B cell (primary cell): Measurements from ENCODE around the gene ANKRD2. TPM values are rescaled to one million over a fixed set of nuclear protein-coding genes. Genes with fewer than 3 reads are reported as not detected.

ENCODE experiments used
- ATAC-seq: fragments of 200-7000 bp; cut with Tn5 transposase; one replicate; pipeline ENCODE4 v1.10.0; 2021; ENCODE audit warnings: low read depth, mild to moderate bottlenecking, moderate number of reproducible peaks, moderate library complexity
- CTCF ChIA-PET: fragments of 350-600 bp; sonication (Branson Sonifier 250); formaldehyde crosslinking; loops from one replicate; lab custom pipeline; 2021; ENCODE audit warnings: antibody characterized with exemption, inconsistent platforms; lab: Charles Lee
- POLR2A ChIA-PET: fragments of 350-600 bp; sonication (Branson Sonifier 250); formaldehyde crosslinking; loops from one replicate; lab custom pipeline; 2021; ENCODE audit warnings: antibody characterized with exemption; lab: Charles Lee
- DNase-seq: peaks from one replicate; pipeline ENCODE4 v3.0.0; 2013
- H2AFZ ChIP-seq: 2 replicates; pipeline ENCODE4 v1.6.1; 2012; ENCODE audit warnings: mild to moderate bottlenecking, low read depth, low read length; ENCODE audit not compliant: insufficient read depth, poor library complexity, severe bottlenecking
- H3K27ac ChIP-seq, 2 donors: 1 replicate in 1 of 2; 2 replicates in 1 of 2; pipeline ENCODE4 v1.5.1; 2012 to 2013; ENCODE audit warnings: low read length in 2 of 2, mild to moderate bottlenecking in 2 of 2, moderate library complexity in 1 of 2
- H3K27me3 ChIP-seq, 4 experiments: fragments of 200-600 bp in 1 of 4; sonication (generic) in 1 of 4; replicated peaks in 1 of 4; 1 replicate in 2 of 4; 2 replicates in 2 of 4; pipeline versions ENCODE4 v1.6.1 to v1.7.0; 2013 to 2016; ENCODE audit warnings: low read length in 3 of 4, mild to moderate bottlenecking in 2 of 4, mixed read lengths in 1 of 4, moderate library complexity in 1 of 4; ENCODE audit not compliant: insufficient read depth in 4 of 4, control insufficient read depth in 3 of 4; ENCODE audit errors: control extremely low read depth in 1 of 4
- H3K36me3 ChIP-seq, 2 experiments: replicated peaks in 1 of 2; 1 replicate in 1 of 2; 2 replicates in 1 of 2; pipeline versions ENCODE4 v1.6.1 to v1.7.1; 2013; ENCODE audit warnings: low read length in 1 of 2; ENCODE audit not compliant: insufficient read depth in 2 of 2, control insufficient read depth in 1 of 2; ENCODE audit errors: control extremely low read depth in 1 of 2, extremely low read depth in 1 of 2
- H3K4me1 ChIP-seq, 2 donors: fragments of 200-600 bp in 1 of 2; sonication (generic) in 1 of 2; 1 replicate in 1 of 2; 2 replicates in 1 of 2; pipeline versions ENCODE4 v1.5.1 to v1.6.1; 2013 to 2017; ENCODE audit warnings: low read length in 2 of 2; ENCODE audit not compliant: control insufficient read depth in 2 of 2, insufficient read depth in 2 of 2
- H3K4me2 ChIP-seq: replicated peaks from 2 replicates; pipeline ENCODE3; 2012; ENCODE audit warnings: mild to moderate bottlenecking, low read depth, low read length; ENCODE audit not compliant: poor library complexity, severe bottlenecking
- H3K4me3 ChIP-seq, 5 experiments: fragments of 200-600 bp in 1 of 5; sonication (generic) in 1 of 5; 1 replicate in 3 of 5; 2 replicates in 2 of 5; pipeline versions ENCODE4 v1.5.1 to v1.7.0; 2011 to 2016; ENCODE audit warnings: low read length in 4 of 5, mild to moderate bottlenecking in 4 of 5, low read depth in 2 of 5, control low read depth in 1 of 5, moderate library complexity in 1 of 5; ENCODE audit not compliant: insufficient read depth in 1 of 5; ENCODE audit errors: control extremely low read depth in 1 of 5, extremely low read depth in 1 of 5
- H3K79me2 ChIP-seq: fragments of 200-600 bp; sonication (generic); one replicate; pipeline ENCODE4 v1.6.0; 2016; ENCODE audit warnings: low read length; ENCODE audit not compliant: control insufficient read depth, insufficient read depth
- H3K9ac ChIP-seq: fragments of 200-600 bp; sonication (generic); 2 replicates; pipeline ENCODE4 v1.6.1; 2017; ENCODE audit warnings: mild to moderate bottlenecking, low read length, moderate library complexity
- H3K9me3 ChIP-seq, 3 donors: one replicate each; pipeline versions ENCODE4 v1.6.1 to v1.7.1; 2013; ENCODE audit warnings: low read length in 2 of 3; ENCODE audit not compliant: control insufficient read depth in 2 of 3, insufficient read depth in 1 of 3; ENCODE audit errors: control extremely low read depth in 1 of 3
- H4K20me1 ChIP-seq: 2 replicates; pipeline ENCODE4 v1.6.0; 2012; ENCODE audit warnings: mild to moderate bottlenecking, low read length; ENCODE audit not compliant: insufficient read depth, control insufficient read depth, poor library complexity, severe bottlenecking
- H3K27ac Mint-ChIP-seq: one replicate; pipeline ENCODE4 v1.8.0; 2021; ENCODE audit warnings: mixed read lengths
- H3K27me3 Mint-ChIP-seq: one replicate; pipeline ENCODE4 v1.8.0; 2021; ENCODE audit warnings: mixed read lengths
- H3K4me1 Mint-ChIP-seq: one replicate; pipeline ENCODE4 v1.8.0; 2021; ENCODE audit warnings: mixed read lengths
- H3K4me3 Mint-ChIP-seq: one replicate; pipeline ENCODE4 v1.8.0; 2021; ENCODE audit warnings: mixed read lengths
- H3K9me3 Mint-ChIP-seq: one replicate; pipeline ENCODE4 v1.8.0; 2022; ENCODE audit warnings: mixed read lengths; ENCODE audit not compliant: insufficient read depth
- EZH2 ChIP-seq: IDR thresholded peaks from 2 replicates; pipeline ENCODE4 v1.6.1; 2012; ENCODE audit warnings: borderline replicate concordance, low read depth, mild to moderate bottlenecking, moderate library complexity, low read length; ENCODE audit not compliant: insufficient read depth, poor library complexity, severe bottlenecking
- WGBS: methylation state at CpG from one replicate; pipeline ENCODE4 v1.1.5; 2013; ENCODE audit warnings: missing lambda C conversion rate; ENCODE audit not compliant: insufficient coverage; 5-methylcytosine and 5-hydroxymethylcytosine counted together
- intact Hi-C: fragments of 100-400 bp; cut with micrococcal nuclease; formaldehyde crosslinking; loops from one replicate; pipeline ENCODE4 v1.10.0; 2022
- polyA plus RNA-seq: library from polyadenylated mRNA; depleted of rRNA; stranded (reverse); fragments of >200 nt; gene quantifications from 2 replicates; pipeline ENCODE4 v1.2.3, GENCODE V29; 2012
- total RNA-seq, 2 donors: library from RNA; stranded (reverse); fragments of 120-200 nt in 1 of 2; gene quantifications; 1 replicate in 1 of 2; 2 replicates in 1 of 2; pipeline versions ENCODE4 v1.2.3 to v1.2.4, GENCODE V29; 2013 to 2022
- TF ChIP-seq, protein P1 (sequence below): fragments of 200-600 bp; IDR thresholded peaks from one replicate; pipeline ENCODE4 v1.8.0; 2022; ENCODE audit warnings: antibody characterized with exemption, mild to moderate bottlenecking

ANKRD2 gene
- total and polyA plus RNA-seq, 2 donors (not counting 1 experiment from before 2014, with no cell fraction given), result not detected

DNA sequence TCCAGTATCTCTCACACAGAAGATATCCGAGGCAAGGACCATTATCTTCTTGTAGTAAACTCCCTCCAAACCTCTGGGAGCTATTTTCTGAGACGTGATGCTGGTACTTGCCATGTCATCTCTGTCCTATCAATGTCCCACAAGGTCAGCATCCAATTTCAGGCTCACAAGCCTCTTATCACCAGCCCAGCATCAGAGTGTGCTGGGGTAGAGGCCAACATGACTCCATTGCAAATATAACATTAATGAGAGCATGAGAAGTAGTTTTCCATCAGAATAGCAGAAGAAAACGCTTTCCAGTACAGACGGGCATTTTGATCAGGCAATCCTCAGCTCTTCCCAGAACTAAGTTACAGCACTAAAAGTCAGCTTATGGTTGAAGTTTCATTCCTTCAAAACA is 55.2 kb downstream of the ANKRD2 start:
- no peaks in the 10 kb centered on the region for H3K9me3 Mint-ChIP-seq
- peaks cover 1% of the 10 kb centered on the region for H3K4me1 Mint-ChIP-seq
- no peak overlapping the region for H3K27ac Mint-ChIP-seq
- H2AFZ ChIP-seq, result no peak overlapping the region
- WGBS, result 89% methylated on average over 2 of the region's 4 CpGs
- TF ChIP-seq, protein P1, sequence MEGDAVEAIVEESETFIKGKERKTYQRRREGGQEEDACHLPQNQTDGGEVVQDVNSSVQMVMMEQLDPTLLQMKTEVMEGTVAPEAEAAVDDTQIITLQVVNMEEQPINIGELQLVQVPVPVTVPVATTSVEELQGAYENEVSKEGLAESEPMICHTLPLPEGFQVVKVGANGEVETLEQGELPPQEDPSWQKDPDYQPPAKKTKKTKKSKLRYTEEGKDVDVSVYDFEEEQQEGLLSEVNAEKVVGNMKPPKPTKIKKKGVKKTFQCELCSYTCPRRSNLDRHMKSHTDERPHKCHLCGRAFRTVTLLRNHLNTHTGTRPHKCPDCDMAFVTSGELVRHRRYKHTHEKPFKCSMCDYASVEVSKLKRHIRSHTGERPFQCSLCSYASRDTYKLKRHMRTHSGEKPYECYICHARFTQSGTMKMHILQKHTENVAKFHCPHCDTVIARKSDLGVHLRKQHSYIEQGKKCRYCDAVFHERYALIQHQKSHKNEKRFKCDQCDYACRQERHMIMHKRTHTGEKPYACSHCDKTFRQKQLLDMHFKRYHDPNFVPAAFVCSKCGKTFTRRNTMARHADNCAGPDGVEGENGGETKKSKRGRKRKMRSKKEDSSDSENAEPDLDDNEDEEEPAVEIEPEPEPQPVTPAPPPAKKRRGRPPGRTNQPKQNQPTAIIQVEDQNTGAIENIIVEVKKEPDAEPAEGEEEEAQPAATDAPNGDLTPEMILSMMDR, result no peak
- no peak for TF ChIP-seq EZH2
- H3K27me3 Mint-ChIP-seq, result no peaks in the 10 kb centered on the region
- no peaks in the 10 kb centered on the region for H4K20me1 ChIP-seq
- DNase-seq (no peak), ATAC-seq (no peak)
- peaks cover 0 to 3% of the 10 kb centered on the region in 2 donors for H3K4me1 ChIP-seq
- no peaks in the 10 kb centered on the region for H3K9me3 ChIP-seq
- POLR2A ChIA-PET, result no interaction called here
- H3K4me2 ChIP-seq, result no peak overlapping the region
- H3K4me3 ChIP-seq, result no peak overlapping the region
- H3K36me3 ChIP-seq, result no peaks in the 10 kb centered on the region
- no peaks in the 10 kb centered on the region for H3K79me2 ChIP-seq
- no peak overlapping the region for H3K9ac ChIP-seq
- H3K27me3 ChIP-seq, result peaks cover 0 to 2% (median 0%) of the 10 kb centered on the region in 4 experiments
- intact Hi-C loops, result no loop called here
- H3K4me3 Mint-ChIP-seq, result no peak overlapping the region
- CTCF ChIA-PET, result interaction anchor here (0.9 to 1.8 kb wide), 2 partner anchors 11 to 21 kb away, joined by 5 to 6 read pairs; no protein-coding TSS in a partner anchor
- no peak overlapping the region for H3K27ac ChIP-seq

DNA sequence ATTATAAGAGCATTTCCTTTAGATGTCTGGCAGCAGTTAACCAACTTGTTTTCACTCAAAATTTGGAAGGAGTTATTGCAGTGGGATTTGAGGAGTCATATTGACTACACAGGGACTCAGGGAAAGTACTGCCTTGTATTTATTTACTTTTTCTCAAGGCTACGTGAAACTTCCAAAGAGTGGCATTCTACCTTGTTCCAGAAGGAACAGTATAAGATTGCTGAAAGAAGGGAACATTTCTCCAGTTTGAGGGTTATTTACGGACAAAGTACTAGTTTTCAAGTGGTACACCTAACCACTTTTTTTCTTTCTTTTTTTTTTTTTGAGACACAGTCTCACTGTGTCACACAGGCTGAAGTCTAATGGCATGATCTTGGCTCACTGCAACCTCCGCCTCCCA is 55.6 kb downstream of the ANKRD2 start:
- no peak overlapping the region for H2AFZ ChIP-seq
- no peaks in the 10 kb centered on the region for H4K20me1 ChIP-seq
- no peak overlapping the region for H3K4me3 Mint-ChIP-seq
- CTCF ChIA-PET, result interaction anchor here (0.9 kb wide), 1 partner anchor 21 kb away, joined by 5 read pairs; no protein-coding TSS in a partner anchor
- no peaks in the 10 kb centered on the region for H3K36me3 ChIP-seq
- no peak overlapping the region for H3K27ac Mint-ChIP-seq
- no peak overlapping the region for H3K4me2 ChIP-seq
- H3K4me3 ChIP-seq, result no peak overlapping the region
- no peak for DNase-seq
- H3K4me1 ChIP-seq, result peaks cover 0 to 6% of the 10 kb centered on the region in 2 donors
- no peak overlapping the region for H3K9ac ChIP-seq
- intact Hi-C loops, result no loop called here
- peaks cover 0 to 6% (median 0%) of the 10 kb centered on the region in 4 experiments for H3K27me3 ChIP-seq
- WGBS, result 100% methylated on average over 1 of the region's 3 CpGs
- H3K27ac ChIP-seq, result no peak overlapping the region
- no peaks in the 10 kb centered on the region for H3K27me3 Mint-ChIP-seq
- no peaks in the 10 kb centered on the region for H3K9me3 Mint-ChIP-seq
- TF ChIP-seq, protein P1, result no peak
- no peak for TF ChIP-seq EZH2
- peaks cover 6% of the 10 kb centered on the region for H3K4me1 Mint-ChIP-seq
- H3K9me3 ChIP-seq, result no peaks in the 10 kb centered on the region
- H3K79me2 ChIP-seq, result no peaks in the 10 kb centered on the region
- POLR2A ChIA-PET, result no interaction called here
- ATAC-seq, result no peak
